ENCODE measurements around the gene TRIM52. TPM values are rescaled to one million over a fixed set of nuclear protein-coding genes. Genes with fewer than 3 reads are reported as not detected.

Gene TRIM52
- total and polyA plus RNA-seq, 2 of the 4 experiments (the other 2 are of a cell fraction) = 2.3 to 6.9 TPM

GRCh38 chr5:181232593-181232992 lies 28.4 kb downstream of the TRIM52 start:
- WGBS, 2 experiments (ENCODE audit: extremely low coverage in 2 of 2, insufficient read length in 1 of 2) = 89% methylated on average over 15 of the region's 18 CpGs; no CpG with 5 or more reads in 1 of the 2 experiments
- no peaks in the 10 kb centered on the region; the same call in 1 of the 2 replicates for H3K9me1 ChIP-seq (ENCODE audit: insufficient read depth, low read length)
- H3K4ac ChIP-seq (ENCODE audit: low read depth, low read length) = no peak overlapping the region
- H3K23ac ChIP-seq (ENCODE audit: low read depth, low read length) = no peak overlapping the region
- no peaks in the 10 kb centered on the region for H3K27me3 ChIP-seq (ENCODE audit: control insufficient read depth, insufficient read depth, low read length)
- H3K18ac ChIP-seq (ENCODE audit: low read depth, low read length) = no peak overlapping the region
- POLR2A ChIA-PET (ENCODE audit: unreplicated experiment) = no interaction called here
- H3K9me3 ChIP-seq (ENCODE audit: control insufficient read depth, insufficient read depth, low read length) = no peaks in the 10 kb centered on the region
- H3K36me3 ChIP-seq (ENCODE audit: control insufficient read depth, insufficient read depth, low read length) = peaks cover 62% of the 10 kb centered on the region
- no peak overlapping the region for H3K9ac ChIP-seq (ENCODE audit: low read depth, low read length)
- peaks cover 42% of the 10 kb centered on the region for H4K20me1 ChIP-seq (ENCODE audit: insufficient read depth, low read length)
- H2BK15ac ChIP-seq (ENCODE audit: low read depth, low read length) = no peak overlapping the region
- in situ Hi-C loops (cut with MboI; ENCODE audit: low sequenced_read_pairs) = no loop called here
- H4K91ac ChIP-seq (ENCODE audit: insufficient read depth, low read depth, low read length) = no peak overlapping the region
- ATAC-seq (ENCODE audit: low read depth) (no peak), DNase-seq (no peak)
- no peaks in the 10 kb centered on the region for H3K4me1 ChIP-seq (ENCODE audit: control insufficient read depth, insufficient read depth, low read length)
- H2BK5ac ChIP-seq (ENCODE audit: low read depth, low read length, poor library complexity, severe bottlenecking) = no peak overlapping the region
- no peak overlapping the region for H3K27ac ChIP-seq (ENCODE audit: insufficient read depth, low read length)
- CTCF ChIA-PET = no interaction called here
- no peak overlapping the region for H3K4me2 ChIP-seq (ENCODE audit: low read depth, low read length)
- H2AK9ac ChIP-seq (replicated peaks; ENCODE audit: low read depth, low read length, poor library complexity) = no peak overlapping the region
- no peak for TF ChIP-seq MXI1 (IDR thresholded peaks at IDR 0.05; ENCODE audit: borderline replicate concordance, low read depth, low read length)
- TF ChIP-seq RAD21 (IDR thresholded peaks at IDR 0.05; ENCODE audit: low read length) = no peak
- TF ChIP-seq SMC3 (IDR thresholded peaks at IDR 0.05; ENCODE audit: low read depth, low read length) = no peak
- TF ChIP-seq MAFK (IDR thresholded peaks at IDR 0.05; ENCODE audit: low read depth, low read length) = no peak
- no peak for TF ChIP-seq MAZ (IDR thresholded peaks at IDR 0.05; ENCODE audit: borderline replicate concordance, low read depth, low read length)
- TF ChIP-seq USF2 (IDR thresholded peaks at IDR 0.05; ENCODE audit: low read depth, low read length) = no peak
- no peak for TF ChIP-seq ELK1 (IDR thresholded peaks at IDR 0.05; ENCODE audit: borderline replicate concordance, low read depth, low read length)
- TF ChIP-seq FOS (IDR thresholded peaks at IDR 0.05; ENCODE audit: low read depth, low read length) = no peak
- no peak for TF ChIP-seq NFE2L2 (IDR thresholded peaks at IDR 0.05; ENCODE audit: low read depth, low read length)
- no peak for TF ChIP-seq RFX5 (IDR thresholded peaks at IDR 0.05; ENCODE audit: low read depth, low read length)
- no peak for TF ChIP-seq BHLHE40 (IDR thresholded peaks at IDR 0.05; ENCODE audit: low read depth, low read length)
- no peak for TF ChIP-seq CEBPB (IDR thresholded peaks at IDR 0.05; ENCODE audit: low read depth, low read length)
- TF ChIP-seq RCOR1 (IDR thresholded peaks at IDR 0.05; ENCODE audit: insufficient replicate concordance, low read length) = no peak
- TF ChIP-seq CTCF (conservative IDR thresholded peaks at IDR 0.05; ENCODE audit: low read depth, low read length) = no peak
- no peak for TF ChIP-seq POLR2A (IDR thresholded peaks at IDR 0.05; ENCODE audit: low read depth, low read length)
- no peak for TF ChIP-seq CHD1 (IDR thresholded peaks at IDR 0.05; ENCODE audit: low read depth, low read length)
- no peak overlapping the region for H2AFZ ChIP-seq (replicated peaks; ENCODE audit: low read length, poor library complexity)
- BruUV-seq (replicated peaks) = no TSS peak
- H3K56ac ChIP-seq (ENCODE audit: extremely low read depth, insufficient read depth, low read length) = no peak overlapping the region
- H3K79me1 ChIP-seq (ENCODE audit: low read depth in 1 of 2, low read length in 2 of 2) = peaks cover 11 to 29% of the 10 kb centered on the region in 2 experiments
- H3K4me3 ChIP-seq (ENCODE audit: insufficient read depth, low read depth, low read length) = no peak overlapping the region
- no peak overlapping the region for H4K8ac ChIP-seq (ENCODE audit: low read depth in 2 of 2, low read length in 2 of 2)
- H2AK5ac ChIP-seq (ENCODE audit: low read depth, low read length) = no peak overlapping the region
- H3K14ac ChIP-seq (replicated peaks; ENCODE audit: low read depth, low read length) = no peak overlapping the region
- H2BK20ac ChIP-seq (ENCODE audit: low read depth, low read length) = no peak overlapping the region
- intact Hi-C loops (cut with micrococcal nuclease) = no loop called here
- H4K5ac ChIP-seq (ENCODE audit: low read depth, low read length) = no peak overlapping the region
- H2BK120ac ChIP-seq (ENCODE audit: low read depth, low read length) = no peak overlapping the region
- dilution Hi-C loops (cut with HindIII; ENCODE audit: low sequenced_read_pairs, unreplicated experiment) = no loop called here

Data from IMR-90 (cell line).